SK-N-SH (cell line): ENCODE measurements around the gene COPS7A. TPM values are rescaled to one million over a fixed set of nuclear protein-coding genes. Genes with fewer than 3 reads are reported as not detected.

ENCODE experiments used
- CTCF ChIA-PET: fragments of 300-600, 350-600 bp; formaldehyde crosslinking; extraction: SDS; loops from one replicate; lab custom pipeline; 2021; lab: Yijun Ruan, JAX
- POLR2A ChIA-PET: fragments of 350-600 bp; sonication (Branson Sonifier 250); formaldehyde crosslinking; extraction: SDS; loops from one replicate; lab custom pipeline; 2020; ENCODE audit warnings: antibody characterized with exemption, inconsistent platforms; lab: Yijun Ruan, JAX
- DNase-seq: peaks from one replicate; pipeline ENCODE4 v3.0.0; 2012
- H2AFZ ChIP-seq: fragments of 200-600 bp; sonication (generic); 2 replicates; pipeline ENCODE4 v1.8.1; 2016; ENCODE audit warnings: antibody characterized with exemption, mild to moderate bottlenecking, low read depth
- H3F3A ChIP-seq: fragments of 200-600 bp; sonication (generic); replicated peaks from 2 replicates; pipeline ENCODE3; 2016; ENCODE audit warnings: antibody characterized with exemption, mild to moderate bottlenecking; ENCODE audit not compliant: insufficient read depth
- H3K27ac ChIP-seq, 2 experiments: fragments of 200-500 bp in 1 of 2; fragments of 200-600 bp in 1 of 2; sonication (Bioruptor generic) in 1 of 2; sonication (generic), shearing (Covaris generic) in 1 of 2; 2 replicates each; pipeline versions ENCODE4 v1.5.1 to v1.6.1; 2014 to 2016; ENCODE audit warnings: low read depth in 2 of 2, inconsistent platforms in 1 of 2, low read length in 1 of 2, mild to moderate bottlenecking in 1 of 2, mixed read lengths in 1 of 2
- H3K27me3 ChIP-seq: fragments of 200-600 bp; sonication (generic), shearing (Covaris generic); 2 replicates; pipeline ENCODE4 v1.6.1; 2016; ENCODE audit warnings: mixed run types; ENCODE audit not compliant: insufficient read depth
- H3K36me3 ChIP-seq, 2 experiments: fragments of 200-500 bp in 1 of 2; fragments of 200-600 bp in 1 of 2; sonication (Bioruptor generic) in 1 of 2; sonication (generic) in 1 of 2; replicated peaks in 1 of 2; 2 replicates each; pipeline versions ENCODE3 to v1.5.1; 2014 to 2016; ENCODE audit warnings: low read length in 1 of 2, mild to moderate bottlenecking in 1 of 2; ENCODE audit not compliant: insufficient read depth in 2 of 2, control insufficient read depth in 1 of 2
- H3K4me1 ChIP-seq, 2 experiments: fragments of 200-500 bp in 1 of 2; fragments of 200-600 bp in 1 of 2; sonication (Bioruptor generic) in 1 of 2; sonication (generic), shearing (Covaris generic) in 1 of 2; 2 replicates each; pipeline versions ENCODE4 v1.5.1 to v1.6.1; 2014 to 2016; ENCODE audit warnings: low read depth in 1 of 2, low read length in 1 of 2, mixed run types in 1 of 2; ENCODE audit not compliant: insufficient read depth in 2 of 2, control insufficient read depth in 1 of 2
- H3K4me2 ChIP-seq: fragments of 200-600 bp; sonication (generic), shearing (Covaris generic); 2 replicates; pipeline ENCODE4 v1.6.1; 2017; ENCODE audit warnings: mixed run types
- H3K4me3 ChIP-seq, 2 experiments: fragments of 200-500 bp in 1 of 2; fragments of 200-600 bp in 1 of 2; sonication (Bioruptor generic) in 1 of 2; sonication (generic), shearing (Covaris generic) in 1 of 2; 2 replicates each; pipeline versions ENCODE4 v1.5.1 to v1.8.1; 2014 to 2016; ENCODE audit warnings: low read depth in 2 of 2, inconsistent platforms in 1 of 2, low read length in 1 of 2, mild to moderate bottlenecking in 1 of 2, mixed read lengths in 1 of 2, moderate library complexity in 1 of 2
- H3K79me2 ChIP-seq: fragments of 200-600 bp; sonication (generic); 2 replicates; pipeline ENCODE4 v1.8.1; 2017; ENCODE audit warnings: mild to moderate bottlenecking; ENCODE audit not compliant: insufficient read depth
- H3K9ac ChIP-seq: fragments of 200-600 bp; sonication (generic); 2 replicates; pipeline ENCODE4 v1.6.1; 2017; ENCODE audit warnings: mixed run types
- H3K9me2 ChIP-seq: fragments of 200-600 bp; sonication (generic); 2 replicates; pipeline ENCODE4 v1.6.1; 2017; ENCODE audit warnings: mixed run types
- H3K9me3 ChIP-seq: fragments of 200-600 bp; sonication (generic); 2 replicates; pipeline ENCODE4 v1.6.1; 2017; ENCODE audit warnings: mixed run types, mild to moderate bottlenecking, moderate library complexity
- H4K20me1 ChIP-seq: fragments of 200-600 bp; sonication (generic); 2 replicates; pipeline ENCODE4 v1.6.1; 2017; ENCODE audit warnings: mild to moderate bottlenecking, mixed run types; ENCODE audit not compliant: insufficient read depth
- ELF1 ChIP-seq: IDR thresholded peaks from 2 replicates; pipeline ENCODE4 v1.4.0; 2012
- EP300 ChIP-seq, 2 experiments: IDR thresholded peaks; 2 replicates each; pipeline versions ENCODE4 v1.4.0 to v1.6.1; 2012; ENCODE audit warnings: borderline replicate concordance in 1 of 2, low read depth in 1 of 2, low read length in 1 of 2
- MEF2A ChIP-seq: IDR thresholded peaks from 2 replicates; pipeline ENCODE4 v1.4.0; 2012; ENCODE audit warnings: low read depth, borderline replicate concordance
- NFIC ChIP-seq: IDR thresholded peaks from 2 replicates; pipeline ENCODE4 v1.4.0; 2012; ENCODE audit warnings: borderline replicate concordance
- RCOR1 ChIP-seq: fragments of 150-350 bp; IDR thresholded peaks from 2 replicates; pipeline ENCODE4 v1.6.1; 2017; ENCODE audit warnings: antibody characterized with exemption, low read length
- RXRA ChIP-seq: IDR thresholded peaks from 2 replicates; pipeline ENCODE4 v1.4.0; 2012; ENCODE audit warnings: low read depth, mild to moderate bottlenecking, borderline replicate concordance
- SIN3A ChIP-seq: IDR thresholded peaks from 2 replicates; pipeline ENCODE4 v1.6.1; 2012; ENCODE audit warnings: low read depth, mild to moderate bottlenecking, low read length, moderate library complexity, borderline replicate concordance
- TAF1 ChIP-seq: IDR thresholded peaks from 2 replicates; pipeline ENCODE4 v1.6.1; 2012; ENCODE audit warnings: low read depth, mild to moderate bottlenecking, low read length, moderate library complexity, borderline replicate concordance
- TEAD4 ChIP-seq: IDR thresholded peaks from 2 replicates; pipeline ENCODE4 v1.4.0; 2012; ENCODE audit warnings: mild to moderate bottlenecking, borderline replicate concordance; ENCODE audit not compliant: insufficient read depth
- WGBS: methylation state at CpG from one replicate; pipeline ENCODE4 v1.1.6; 2017; ENCODE audit warnings: low lambda C conversion rate; 5-methylcytosine and 5-hydroxymethylcytosine counted together
- polyA plus RNA-seq, 3 experiments: library from polyadenylated mRNA; depleted of rRNA; stranded (reverse); fragments of >200 nt; gene quantifications; 2 replicates each; pipeline ENCODE4 v1.2.3, GENCODE V29; 2012
- TF ChIP-seq, protein P1 (sequence below): IDR thresholded peaks from 2 replicates; pipeline ENCODE4 v1.4.0; 2012; ENCODE audit warnings: low read depth, borderline replicate concordance
- TF ChIP-seq, protein P2 (sequence below): IDR thresholded peaks from 2 replicates; pipeline ENCODE4; 2012
- TF ChIP-seq, protein P3 (sequence below): IDR thresholded peaks from 2 replicates; pipeline ENCODE4 v1.4.0; 2012; ENCODE audit warnings: low read depth, borderline replicate concordance
- TF ChIP-seq, protein P4 (sequence below): IDR thresholded peaks from 2 replicates; pipeline ENCODE4 v1.6.1; 2012; ENCODE audit warnings: mild to moderate bottlenecking, low read depth, low read length, moderate library complexity
- TF ChIP-seq, protein P5 (sequence below): fragments of 200-600 bp; sonication (generic); IDR thresholded peaks from 2 replicates; pipeline ENCODE4 v1.6.1; 2017; ENCODE audit warnings: antibody characterized with exemption, mild to moderate bottlenecking, moderate library complexity

COPS7A gene
- polyA plus RNA-seq, 1 of the 3 experiments (the other 2 are of a cell fraction): 191 TPM

DNA sequence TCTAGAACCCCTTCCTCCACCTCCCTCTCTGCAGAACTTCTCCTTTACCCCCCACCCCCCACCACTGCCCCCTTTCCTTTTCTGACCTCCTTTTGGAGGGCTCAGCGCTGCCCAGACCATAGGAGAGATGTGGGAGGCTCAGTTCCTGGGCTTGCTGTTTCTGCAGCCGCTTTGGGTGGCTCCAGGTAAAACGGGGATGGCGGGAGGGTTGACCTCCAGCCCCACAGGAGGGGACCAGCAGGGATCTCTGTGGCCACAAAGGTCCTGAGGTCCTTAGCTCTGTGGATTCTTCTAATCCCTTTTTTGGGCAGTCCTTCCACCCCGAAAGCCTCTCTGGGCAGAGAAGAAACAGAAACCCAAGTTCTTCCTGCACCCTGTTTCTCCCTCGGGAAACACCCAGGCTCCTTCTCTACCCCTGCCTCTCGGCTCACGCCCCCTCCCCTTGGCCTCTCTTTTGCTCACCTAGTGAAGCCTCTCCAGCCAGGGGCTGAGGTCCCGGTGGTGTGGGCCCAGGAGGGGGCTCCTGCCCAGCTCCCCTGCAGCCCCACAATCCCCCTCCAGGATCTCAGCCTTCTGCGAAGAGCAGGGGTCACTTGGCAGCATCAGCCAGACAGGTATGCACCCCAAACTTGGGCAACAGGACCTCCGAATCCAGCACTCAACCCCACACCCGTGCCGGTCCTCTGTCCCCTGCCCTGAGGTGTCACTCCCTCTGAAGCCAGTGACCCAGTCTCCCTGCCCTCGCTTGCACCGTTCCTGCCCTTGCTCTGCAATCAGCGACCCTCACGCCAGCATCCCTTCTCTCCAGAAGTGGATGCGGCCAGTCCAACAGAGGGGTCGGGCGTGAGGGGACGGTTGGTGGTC lies 49.1 kb downstream of the COPS7A start:
- Histone ChIP-seq H3K9me3 (no peaks in the 10 kb centered on the region), H2AFZ (no peak overlapping the region), H3K9ac (no peak overlapping the region), H3K27ac (no peak overlapping the region), H3K4me3 (no peak overlapping the region), H3K4me1 (peaks cover 9 to 30% of the 10 kb centered on the region in 2 experiments; a peak in 2 of 4 replicates)
- POLR2A ChIA-PET: no interaction called here
- DNase-seq: no peak
- TF ChIP-seq, protein P1, sequence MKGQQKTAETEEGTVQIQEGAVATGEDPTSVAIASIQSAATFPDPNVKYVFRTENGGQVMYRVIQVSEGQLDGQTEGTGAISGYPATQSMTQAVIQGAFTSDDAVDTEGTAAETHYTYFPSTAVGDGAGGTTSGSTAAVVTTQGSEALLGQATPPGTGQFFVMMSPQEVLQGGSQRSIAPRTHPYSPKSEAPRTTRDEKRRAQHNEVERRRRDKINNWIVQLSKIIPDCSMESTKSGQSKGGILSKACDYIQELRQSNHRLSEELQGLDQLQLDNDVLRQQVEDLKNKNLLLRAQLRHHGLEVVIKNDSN: no peak
- TF ChIP-seq TEAD4 (no peak), TAF1 (no peak)
- TF ChIP-seq, all 33 proteins: peak for 0
- H3K4me2 ChIP-seq: no peak overlapping the region
- no peaks in the 10 kb centered on the region for H3K27me3 ChIP-seq
- 95% methylated on average over 21 of the region's 21 CpGs for WGBS
- peaks cover 9% of the 10 kb centered on the region for H3F3A ChIP-seq
- CTCF ChIA-PET: interaction anchor here (1.0 to 15.2 kb wide), 3 partner anchors 9 to 99 kb away, joined by 3 to 343 read pairs (median 5); partner anchors contain the start of gene MLF2
- peaks cover 29% of the 10 kb centered on the region for H4K20me1 ChIP-seq
- H3K36me3 ChIP-seq: peaks cover 23 to 24% of the 10 kb centered on the region in 2 experiments
- H3K9me2 ChIP-seq: no peaks in the 10 kb centered on the region
- peaks cover 25% of the 10 kb centered on the region for H3K79me2 ChIP-seq

DNA sequence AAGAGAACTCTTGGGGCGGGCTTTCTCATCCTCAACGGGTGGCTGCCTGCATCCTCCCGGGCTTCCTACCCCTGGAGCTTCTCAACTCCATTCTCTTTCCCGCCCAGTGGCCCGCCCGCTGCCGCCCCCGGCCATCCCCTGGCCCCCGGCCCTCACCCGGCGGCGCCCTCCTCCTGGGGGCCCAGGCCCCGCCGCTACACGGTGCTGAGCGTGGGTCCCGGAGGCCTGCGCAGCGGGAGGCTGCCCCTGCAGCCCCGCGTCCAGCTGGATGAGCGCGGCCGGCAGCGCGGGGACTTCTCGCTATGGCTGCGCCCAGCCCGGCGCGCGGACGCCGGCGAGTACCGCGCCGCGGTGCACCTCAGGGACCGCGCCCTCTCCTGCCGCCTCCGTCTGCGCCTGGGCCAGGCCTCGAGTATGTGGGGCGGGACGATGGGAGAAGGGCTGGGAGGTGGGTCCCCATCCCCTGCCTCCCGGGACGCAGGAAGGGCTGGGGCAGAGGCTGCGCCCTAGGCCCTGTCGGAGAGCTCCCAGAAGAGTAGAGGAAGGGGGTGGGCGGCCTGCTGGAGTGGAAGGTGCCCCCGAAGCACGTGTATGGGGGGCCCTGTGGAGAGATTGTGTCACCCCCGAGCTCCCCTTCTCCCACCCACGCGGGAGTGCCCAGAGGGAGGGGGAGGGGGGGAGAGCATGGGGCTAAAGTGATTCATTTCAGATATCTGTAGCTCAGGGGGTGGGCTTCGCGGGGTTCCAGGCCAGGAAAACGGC lies 49.9 kb downstream of the COPS7A start:
- CTCF ChIA-PET: interaction anchor here (1.0 to 15.2 kb wide), 3 partner anchors 10 to 52 kb away, joined by 3 to 343 read pairs (median 8); partner anchors contain the start of gene MLF2
- WGBS: 91% methylated on average over 43 of the region's 60 CpGs
- no peak for DNase-seq
- TF ChIP-seq EP300 (IDR thresholded peaks at IDR 0.05; ENCODE audit: borderline replicate concordance in 1 of 2, low read depth in 1 of 2, low read length in 1 of 2) (no peak), ELF1 (no peak), MEF2A (no peak), RCOR1 (no peak), SIN3A (no peak), NFIC (no peak), RXRA (no peak)
- TF ChIP-seq, protein P2, sequence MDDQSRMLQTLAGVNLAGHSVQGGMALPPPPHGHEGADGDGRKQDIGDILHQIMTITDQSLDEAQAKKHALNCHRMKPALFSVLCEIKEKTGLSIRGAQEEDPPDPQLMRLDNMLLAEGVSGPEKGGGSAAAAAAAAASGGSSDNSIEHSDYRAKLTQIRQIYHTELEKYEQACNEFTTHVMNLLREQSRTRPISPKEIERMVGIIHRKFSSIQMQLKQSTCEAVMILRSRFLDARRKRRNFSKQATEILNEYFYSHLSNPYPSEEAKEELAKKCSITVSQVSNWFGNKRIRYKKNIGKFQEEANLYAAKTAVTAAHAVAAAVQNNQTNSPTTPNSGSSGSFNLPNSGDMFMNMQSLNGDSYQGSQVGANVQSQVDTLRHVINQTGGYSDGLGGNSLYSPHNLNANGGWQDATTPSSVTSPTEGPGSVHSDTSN: no peak
- TF ChIP-seq, protein P3, sequence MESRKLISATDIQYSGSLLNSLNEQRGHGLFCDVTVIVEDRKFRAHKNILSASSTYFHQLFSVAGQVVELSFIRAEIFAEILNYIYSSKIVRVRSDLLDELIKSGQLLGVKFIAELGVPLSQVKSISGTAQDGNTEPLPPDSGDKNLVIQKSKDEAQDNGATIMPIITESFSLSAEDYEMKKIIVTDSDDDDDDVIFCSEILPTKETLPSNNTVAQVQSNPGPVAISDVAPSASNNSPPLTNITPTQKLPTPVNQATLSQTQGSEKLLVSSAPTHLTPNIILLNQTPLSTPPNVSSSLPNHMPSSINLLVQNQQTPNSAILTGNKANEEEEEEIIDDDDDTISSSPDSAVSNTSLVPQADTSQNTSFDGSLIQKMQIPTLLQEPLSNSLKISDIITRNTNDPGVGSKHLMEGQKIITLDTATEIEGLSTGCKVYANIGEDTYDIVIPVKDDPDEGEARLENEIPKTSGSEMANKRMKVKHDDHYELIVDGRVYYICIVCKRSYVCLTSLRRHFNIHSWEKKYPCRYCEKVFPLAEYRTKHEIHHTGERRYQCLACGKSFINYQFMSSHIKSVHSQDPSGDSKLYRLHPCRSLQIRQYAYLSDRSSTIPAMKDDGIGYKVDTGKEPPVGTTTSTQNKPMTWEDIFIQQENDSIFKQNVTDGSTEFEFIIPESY: no peak
- TF ChIP-seq, protein P4, sequence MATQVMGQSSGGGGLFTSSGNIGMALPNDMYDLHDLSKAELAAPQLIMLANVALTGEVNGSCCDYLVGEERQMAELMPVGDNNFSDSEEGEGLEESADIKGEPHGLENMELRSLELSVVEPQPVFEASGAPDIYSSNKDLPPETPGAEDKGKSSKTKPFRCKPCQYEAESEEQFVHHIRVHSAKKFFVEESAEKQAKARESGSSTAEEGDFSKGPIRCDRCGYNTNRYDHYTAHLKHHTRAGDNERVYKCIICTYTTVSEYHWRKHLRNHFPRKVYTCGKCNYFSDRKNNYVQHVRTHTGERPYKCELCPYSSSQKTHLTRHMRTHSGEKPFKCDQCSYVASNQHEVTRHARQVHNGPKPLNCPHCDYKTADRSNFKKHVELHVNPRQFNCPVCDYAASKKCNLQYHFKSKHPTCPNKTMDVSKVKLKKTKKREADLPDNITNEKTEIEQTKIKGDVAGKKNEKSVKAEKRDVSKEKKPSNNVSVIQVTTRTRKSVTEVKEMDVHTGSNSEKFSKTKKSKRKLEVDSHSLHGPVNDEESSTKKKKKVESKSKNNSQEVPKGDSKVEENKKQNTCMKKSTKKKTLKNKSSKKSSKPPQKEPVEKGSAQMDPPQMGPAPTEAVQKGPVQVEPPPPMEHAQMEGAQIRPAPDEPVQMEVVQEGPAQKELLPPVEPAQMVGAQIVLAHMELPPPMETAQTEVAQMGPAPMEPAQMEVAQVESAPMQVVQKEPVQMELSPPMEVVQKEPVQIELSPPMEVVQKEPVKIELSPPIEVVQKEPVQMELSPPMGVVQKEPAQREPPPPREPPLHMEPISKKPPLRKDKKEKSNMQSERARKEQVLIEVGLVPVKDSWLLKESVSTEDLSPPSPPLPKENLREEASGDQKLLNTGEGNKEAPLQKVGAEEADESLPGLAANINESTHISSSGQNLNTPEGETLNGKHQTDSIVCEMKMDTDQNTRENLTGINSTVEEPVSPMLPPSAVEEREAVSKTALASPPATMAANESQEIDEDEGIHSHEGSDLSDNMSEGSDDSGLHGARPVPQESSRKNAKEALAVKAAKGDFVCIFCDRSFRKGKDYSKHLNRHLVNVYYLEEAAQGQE: no peak
- TF ChIP-seq, protein P5, sequence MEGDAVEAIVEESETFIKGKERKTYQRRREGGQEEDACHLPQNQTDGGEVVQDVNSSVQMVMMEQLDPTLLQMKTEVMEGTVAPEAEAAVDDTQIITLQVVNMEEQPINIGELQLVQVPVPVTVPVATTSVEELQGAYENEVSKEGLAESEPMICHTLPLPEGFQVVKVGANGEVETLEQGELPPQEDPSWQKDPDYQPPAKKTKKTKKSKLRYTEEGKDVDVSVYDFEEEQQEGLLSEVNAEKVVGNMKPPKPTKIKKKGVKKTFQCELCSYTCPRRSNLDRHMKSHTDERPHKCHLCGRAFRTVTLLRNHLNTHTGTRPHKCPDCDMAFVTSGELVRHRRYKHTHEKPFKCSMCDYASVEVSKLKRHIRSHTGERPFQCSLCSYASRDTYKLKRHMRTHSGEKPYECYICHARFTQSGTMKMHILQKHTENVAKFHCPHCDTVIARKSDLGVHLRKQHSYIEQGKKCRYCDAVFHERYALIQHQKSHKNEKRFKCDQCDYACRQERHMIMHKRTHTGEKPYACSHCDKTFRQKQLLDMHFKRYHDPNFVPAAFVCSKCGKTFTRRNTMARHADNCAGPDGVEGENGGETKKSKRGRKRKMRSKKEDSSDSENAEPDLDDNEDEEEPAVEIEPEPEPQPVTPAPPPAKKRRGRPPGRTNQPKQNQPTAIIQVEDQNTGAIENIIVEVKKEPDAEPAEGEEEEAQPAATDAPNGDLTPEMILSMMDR: no peak

More for the DNA sequence above, 49.9 kb downstream of the COPS7A start:
- Histone ChIP-seq H3K27me3 (no peaks in the 10 kb centered on the region), H3K9me2 (no peaks in the 10 kb centered on the region), H4K20me1 (peaks cover 21% of the 10 kb centered on the region), H3K9me3 (no peaks in the 10 kb centered on the region), H3K4me2 (no peak overlapping the region), H3K4me3 (no peak overlapping the region), H2AFZ (no peak overlapping the region), H3F3A (peaks cover 9% of the 10 kb centered on the region), H3K9ac (no peak overlapping the region), H3K27ac (no peak overlapping the region), H3K4me1 (peaks cover 7 to 27% of the 10 kb centered on the region in 2 experiments; a peak in 2 of 4 replicates), H3K79me2 (peaks cover 17% of the 10 kb centered on the region), H3K36me3 (peaks cover 23 to 24% of the 10 kb centered on the region in 2 experiments)
- POLR2A ChIA-PET: no interaction called here
